Neural progenitor cell (in vitro differentiated cells): Measurements from ENCODE around the gene MYL7. TPM values are rescaled to one million over a fixed set of nuclear protein-coding genes. Genes with fewer than 3 reads are reported as not detected.

ENCODE experiments used
- DNase-seq: peaks from one replicate; pipeline ENCODE4 v3.0.0-alpha.2; 2016; ENCODE audit warnings: low spot score
- H2AFZ ChIP-seq: fragments of 200-600 bp; sonication (generic); replicated peaks from 2 replicates; pipeline ENCODE4 v1.6.1; 2016; ENCODE audit warnings: antibody characterized with exemption
- H3F3A ChIP-seq: fragments of 200-600 bp; sonication (generic); 2 replicates; pipeline ENCODE4 v1.6.1; 2016; ENCODE audit warnings: antibody characterized with exemption, low read depth
- H3K27ac ChIP-seq: fragments of 200-600 bp; sonication (generic); 2 replicates; pipeline ENCODE4 v1.5.1; 2016; ENCODE audit warnings: mild to moderate bottlenecking
- H3K27me3 ChIP-seq: fragments of 200-600 bp; sonication (generic); 2 replicates; pipeline ENCODE4 v1.6.1; 2016; ENCODE audit warnings: mild to moderate bottlenecking, moderate library complexity
- H3K36me3 ChIP-seq: fragments of 200-600 bp; sonication (generic); 2 replicates; pipeline ENCODE4 v1.5.1; 2016
- H3K4me1 ChIP-seq: fragments of 200-600 bp; sonication (generic); 2 replicates; pipeline ENCODE4 v1.6.1; 2016; ENCODE audit warnings: mixed run types
- H3K4me2 ChIP-seq: fragments of 200-600 bp; sonication (generic); 2 replicates; pipeline ENCODE4 v1.6.1; 2016
- H3K4me3 ChIP-seq: fragments of 200-600 bp; sonication (generic); 2 replicates; pipeline ENCODE4 v1.5.1; 2016
- H3K79me2 ChIP-seq: fragments of 200-600 bp; sonication (generic); 2 replicates; pipeline ENCODE4 v1.6.1; 2016; ENCODE audit warnings: low read depth
- H3K9ac ChIP-seq: fragments of 200-600 bp; sonication (generic); 2 replicates; pipeline ENCODE4 v1.6.1; 2016
- H3K9me3 ChIP-seq: fragments of 200-600 bp; sonication (generic); 2 replicates; pipeline ENCODE4 v1.5.1; 2016; ENCODE audit warnings: low read depth
- H4K20me1 ChIP-seq: fragments of 200-600 bp; sonication (generic); 2 replicates; pipeline ENCODE4 v1.6.1; 2016; ENCODE audit warnings: low read depth
- H3K27ac Mint-ChIP-seq: 3 replicates; pipeline ENCODE4 v1.8.0; 2021; ENCODE audit warnings: mixed read lengths
- H3K27me3 Mint-ChIP-seq: 2 replicates; pipeline ENCODE4 v1.8.0; 2022; ENCODE audit warnings: low read depth, mild to moderate bottlenecking, inconsistent platforms, moderate library complexity, mixed read lengths; ENCODE audit not compliant: insufficient read depth
- H3K36me3 Mint-ChIP-seq: 3 replicates; pipeline ENCODE4 v1.8.0; 2021; ENCODE audit warnings: mixed read lengths
- H3K4me1 Mint-ChIP-seq: 3 replicates; pipeline ENCODE4 v1.8.0; 2021; ENCODE audit warnings: mixed read lengths
- H3K4me3 Mint-ChIP-seq: 3 replicates; pipeline ENCODE4 v1.8.0; 2021; ENCODE audit warnings: mild to moderate bottlenecking, moderate library complexity, mixed read lengths
- H3K9me3 Mint-ChIP-seq: 3 replicates; pipeline ENCODE4 v1.8.0; 2020; ENCODE audit warnings: mixed read lengths
- CTCF ChIP-seq: fragments of 200-600 bp; sonication (generic); IDR thresholded peaks from 2 replicates; pipeline ENCODE4 v1.5.1; 2017; ENCODE audit warnings: antibody characterized with exemption, mild to moderate bottlenecking
- EZH2 ChIP-seq: fragments of 200-600 bp; sonication (generic); IDR thresholded peaks from 2 replicates; pipeline ENCODE4 v1.6.1; 2017; ENCODE audit warnings: antibody characterized with exemption, mild to moderate bottlenecking, moderate library complexity
- EZH2phosphoT487 ChIP-seq: fragments of 200-600 bp; sonication (generic); IDR thresholded peaks from 2 replicates; pipeline ENCODE4 v1.6.1; 2017; ENCODE audit warnings: antibody characterized with exemption
- total RNA-seq: library from RNA; depleted of rRNA; stranded (reverse); fragments of >200 nt; gene quantifications from 2 replicates; pipeline ENCODE4 v1.2.3, GENCODE V29; 2015; ENCODE audit warnings: low replicate concordance

Gene MYL7
- total RNA-seq, 1 donor from 2014 or later, result not detected

- Histone ChIP-seq H2AFZ (no peak overlapping the region), H3F3A (no peaks in the 10 kb centered on the region), H3K4me2 (no peak overlapping the region), H4K20me1 (no peaks in the 10 kb centered on the region), H3K4me1 (no peaks in the 10 kb centered on the region), H3K27me3 (no peaks in the 10 kb centered on the region), H3K4me3 (no peak overlapping the region), H3K36me3 (no peaks in the 10 kb centered on the region), H3K9ac (no peak overlapping the region), H3K9me3 (no peaks in the 10 kb centered on the region), H3K79me2 (no peaks in the 10 kb centered on the region), H3K27ac (no peak overlapping the region)
- H3K4me3 Mint-ChIP-seq, result no peak overlapping the region
- H3K27me3 Mint-ChIP-seq, result peaks cover 10% of the 10 kb centered on the region
- H3K4me1 Mint-ChIP-seq, result no peaks in the 10 kb centered on the region
- DNase-seq, result no peak
- H3K27ac Mint-ChIP-seq, result no peak overlapping the region
- TF ChIP-seq EZH2, result no peak
- peaks cover 12% of the 10 kb centered on the region for H3K36me3 Mint-ChIP-seq
- H3K9me3 Mint-ChIP-seq, result no peaks in the 10 kb centered on the region
Measured at GRCh38 chr7:44112231-44112996, 28.7 kb downstream of the MYL7 start.

- no peak overlapping the region for H3K27ac Mint-ChIP-seq
- Histone ChIP-seq H3K79me2 (no peaks in the 10 kb centered on the region), H3K4me3 (no peak overlapping the region), H3K4me2 (no peak overlapping the region), H3K36me3 (no peaks in the 10 kb centered on the region), H4K20me1 (no peaks in the 10 kb centered on the region), H2AFZ (no peak overlapping the region), H3K9ac (no peak overlapping the region), H3K27me3 (no peaks in the 10 kb centered on the region), H3K27ac (no peak overlapping the region), H3K4me1 (no peaks in the 10 kb centered on the region), H3K9me3 (no peaks in the 10 kb centered on the region), H3F3A (no peaks in the 10 kb centered on the region)
- H3K9me3 Mint-ChIP-seq, result no peaks in the 10 kb centered on the region
- DNase-seq, result no peak
- no peaks in the 10 kb centered on the region for H3K4me1 Mint-ChIP-seq
- no peak for TF ChIP-seq EZH2
- no peak for TF ChIP-seq CTCF
- no peak for TF ChIP-seq EZH2phosphoT487
- H3K4me3 Mint-ChIP-seq, result no peak overlapping the region
- peaks cover 12% of the 10 kb centered on the region for H3K36me3 Mint-ChIP-seq
- H3K27me3 Mint-ChIP-seq, result peaks cover 7% of the 10 kb centered on the region
Measured at GRCh38 chr7:44111761-44112160, 29.4 kb downstream of the MYL7 start.

- H3K79me2 ChIP-seq, result no peaks in the 10 kb centered on the region
- no peak overlapping the region for H3K4me2 ChIP-seq
- H3K4me3 ChIP-seq, result no peak overlapping the region
- peaks cover 15% of the 10 kb centered on the region for H3K36me3 Mint-ChIP-seq
- peaks cover 7% of the 10 kb centered on the region for H3K27me3 Mint-ChIP-seq
- no peaks in the 10 kb centered on the region for H3F3A ChIP-seq
- H3K27ac ChIP-seq, result no peak overlapping the region
- no peak overlapping the region for H3K27ac Mint-ChIP-seq
- H4K20me1 ChIP-seq, result no peaks in the 10 kb centered on the region
- peaks cover under 1% of the 10 kb centered on the region for H3K27me3 ChIP-seq
- H3K4me3 Mint-ChIP-seq, result no peak overlapping the region
- H3K36me3 ChIP-seq, result no peaks in the 10 kb centered on the region
- no peak for DNase-seq
- H3K4me1 Mint-ChIP-seq, result peaks cover under 1% of the 10 kb centered on the region
- H2AFZ ChIP-seq, result no peak overlapping the region
- TF ChIP-seq CTCF (no peak), EZH2phosphoT487 (no peak), EZH2 (no peak)
- H3K9me3 Mint-ChIP-seq, result no peaks in the 10 kb centered on the region
- no peaks in the 10 kb centered on the region for H3K4me1 ChIP-seq
- H3K9ac ChIP-seq, result no peak overlapping the region
- no peaks in the 10 kb centered on the region for H3K9me3 ChIP-seq
Measured at GRCh38 chr7:44110719-44111635, 30.2 kb downstream of the MYL7 start.
